ENCODE results near the gene CTSA.

GRCh38 chr20:45925821-45926506 lies 34.8 kb downstream of the CTSA start:
- TF ChIP-seq CTCF (IDR thresholded peaks at IDR 0.05; ENCODE audit: low read depth, low read length, poor library complexity, severe bottlenecking) (no peak), EZH2phosphoT487 (IDR thresholded peaks at IDR 0.05; ENCODE audit: borderline replicate concordance, low read length) (no peak)
